Keratinocyte (primary cell): ENCODE data around the gene LRRC73. TPM values are rescaled to one million over a fixed set of nuclear protein-coding genes. Genes with fewer than 3 reads are reported as not detected.

Experiments used
- DNase-seq: peaks from one replicate; pipeline ENCODE4 v3.0.0-alpha.2; 2011; ENCODE audit warnings: low read depth, missing footprints, low spot score
- FAIRE-seq: peaks from 2 replicates; lab custom pipeline; 2011; peaks lifted over from hg19 to GRCh38; lab: Jason Lieb, UNC
- H2AFZ ChIP-seq: 2 replicates; pipeline ENCODE4 v1.6.0; 2012; ENCODE audit warnings: low read length, control low read depth, inconsistent platforms; ENCODE audit not compliant: control insufficient read depth
- H3K27ac ChIP-seq: 2 replicates; pipeline ENCODE4 v1.5.1; 2011; ENCODE audit warnings: low read length; ENCODE audit not compliant: control insufficient read depth, insufficient read depth
- H3K27me3 ChIP-seq: 3 replicates; pipeline ENCODE4 v1.6.0; 2011; ENCODE audit warnings: low read length; ENCODE audit not compliant: control insufficient read depth, insufficient read depth; ENCODE audit errors: extremely low read depth
- H3K36me3 ChIP-seq, 2 experiments: 2 replicates in 1 of 2; 3 replicates in 1 of 2; pipeline ENCODE4 v1.5.1; 2011; ENCODE audit warnings: low read length in 2 of 2, mild to moderate bottlenecking in 1 of 2; ENCODE audit not compliant: control insufficient read depth in 2 of 2, insufficient read depth in 2 of 2; ENCODE audit errors: extremely low read depth in 1 of 2
- H3K4me1 ChIP-seq: 3 replicates; pipeline ENCODE4 v1.5.1; 2011; ENCODE audit warnings: low read length; ENCODE audit not compliant: control insufficient read depth, insufficient read depth; ENCODE audit errors: extremely low read depth
- H3K4me2 ChIP-seq: 3 replicates; pipeline ENCODE4 v1.6.0; 2011; ENCODE audit warnings: low read depth, low read length; ENCODE audit not compliant: control insufficient read depth, insufficient read depth; ENCODE audit errors: extremely low read depth
- H3K4me3 ChIP-seq, 3 experiments: fragments of 200-600 bp in 1 of 3; sonication (generic) in 1 of 3; 2 replicates in 2 of 3; 3 replicates in 1 of 3; pipeline ENCODE4 v1.5.1; 2011 to 2016; ENCODE audit warnings: low read length in 3 of 3, mild to moderate bottlenecking in 3 of 3, control low read depth in 2 of 3, inconsistent platforms in 1 of 3, low read depth in 1 of 3, mixed read lengths in 1 of 3, mixed run types in 1 of 3, moderate library complexity in 1 of 3; ENCODE audit not compliant: control insufficient read depth in 2 of 3, insufficient read depth in 2 of 3; ENCODE audit errors: extremely low read depth in 1 of 3
- H3K79me2 ChIP-seq: 2 replicates; pipeline ENCODE4 v1.6.0; 2012; ENCODE audit warnings: low read length; ENCODE audit not compliant: control insufficient read depth, insufficient read depth
- H3K9ac ChIP-seq: 3 replicates; pipeline ENCODE4 v1.6.0; 2011; ENCODE audit warnings: low read length; ENCODE audit not compliant: control insufficient read depth, insufficient read depth; ENCODE audit errors: extremely low read depth
- H3K9me1 ChIP-seq: 3 replicates; pipeline ENCODE4 v1.6.0; 2011; ENCODE audit warnings: low read length; ENCODE audit not compliant: control insufficient read depth, insufficient read depth; ENCODE audit errors: extremely low read depth
- H3K9me3 ChIP-seq: 2 replicates; pipeline ENCODE4 v1.5.1; 2012; ENCODE audit warnings: low read depth, low read length; ENCODE audit not compliant: control insufficient read depth
- H4K20me1 ChIP-seq: 3 replicates; pipeline ENCODE4 v1.6.0; 2011; ENCODE audit warnings: low read length; ENCODE audit not compliant: control insufficient read depth, insufficient read depth; ENCODE audit errors: extremely low read depth
- CTCF ChIP-seq, 3 experiments: IDR thresholded peaks in 1 of 3; conservative IDR thresholded peaks in 1 of 3; optimal IDR thresholded peaks in 1 of 3; 2 replicates in 2 of 3; 3 replicates in 1 of 3; pipeline versions ENCODE3 to v1.5.1; 2011; ENCODE audit warnings: low read length in 3 of 3, mild to moderate bottlenecking in 3 of 3, moderate library complexity in 2 of 3, control low read depth in 1 of 3, inconsistent platforms in 1 of 3; ENCODE audit not compliant: insufficient read depth in 2 of 3; ENCODE audit errors: extremely low read depth in 1 of 3
- EZH2 ChIP-seq: IDR thresholded peaks from one replicate; pipeline ENCODE4 v1.6.1; 2012; ENCODE audit warnings: inconsistent platforms, mild to moderate bottlenecking, low read length, moderate library complexity
- dilution Hi-C: fragments of 300-500 bp; cut with MboI; formaldehyde crosslinking; loops from one replicate; pipeline ENCODE4 v1.7.0; 2020; ENCODE audit warnings: low sequenced_read_pairs; ENCODE audit not compliant: extremely low pct_ligation_motif_present
- polyA plus RNA-seq, 5 experiments: library from polyadenylated mRNA; depleted of rRNA in 3 of 5; stranded (reverse) in 3 of 5; stranded (forward) in 1 of 5; unstranded in 1 of 5; fragments of >200 nt; gene quantifications; 1 replicate in 1 of 5; 2 replicates in 3 of 5; 3 replicates in 1 of 5; pipeline versions ENCODE4 v1.2.1 to v1.2.3, GENCODE V29; 2011 to 2012; ENCODE audit warnings: missing spikeins in 2 of 5, low read depth in 1 of 5, low replicate concordance in 1 of 5

The LRRC73 gene
- polyA plus RNA-seq, 1 donor (not counting 4 experiments of a cell fraction or from before 2014, with no cell fraction given): 0.16 TPM

- TF ChIP-seq EZH2 (no peak), CTCF (optimal IDR thresholded peaks at IDR 0.05 in 1 of 3, IDR thresholded peaks at IDR 0.05 in 1 of 3, conservative IDR thresholded peaks at IDR 0.05 in 1 of 3; ENCODE audit: extremely low read depth in 1 of 3, insufficient read depth in 2 of 3, low read length in 3 of 3) (no peak)
- no peak overlapping the region for H3K9ac ChIP-seq
- peaks cover 2% of the 10 kb centered on the region for H3K9me1 ChIP-seq
- no peak for FAIRE-seq
- no peaks in the 10 kb centered on the region for H3K27me3 ChIP-seq
- no peak overlapping the region for H3K4me2 ChIP-seq
- H3K27ac ChIP-seq: no peak overlapping the region
- no peak for DNase-seq
- H3K9me3 ChIP-seq: no peaks in the 10 kb centered on the region
- peaks cover 17% of the 10 kb centered on the region for H3K4me1 ChIP-seq
- peaks cover 50 to 83% of the 10 kb centered on the region in 2 experiments for H3K36me3 ChIP-seq
- H2AFZ ChIP-seq: no peak overlapping the region
- peaks cover 9% of the 10 kb centered on the region for H4K20me1 ChIP-seq
- dilution Hi-C loops: no loop called here
- H3K4me3 ChIP-seq: no peak overlapping the region
- peaks cover 19% of the 10 kb centered on the region for H3K79me2 ChIP-seq
These were observed 13.1 kb upstream of the LRRC73 start for GRCh38 chr6:43523284-43523683.

GRCh38 chr6:43522547-43523261, 12.6 kb upstream of the LRRC73 start:
- peaks cover 25% of the 10 kb centered on the region for H3K79me2 ChIP-seq
- no peak overlapping the region for H2AFZ ChIP-seq
- H3K9me3 ChIP-seq: no peaks in the 10 kb centered on the region
- peaks cover 12% of the 10 kb centered on the region for H4K20me1 ChIP-seq
- TF ChIP-seq EZH2: no peak
- TF ChIP-seq CTCF (optimal IDR thresholded peaks at IDR 0.05 in 1 of 3, IDR thresholded peaks at IDR 0.05 in 1 of 3, conservative IDR thresholded peaks at IDR 0.05 in 1 of 3; ENCODE audit: extremely low read depth in 1 of 3, insufficient read depth in 2 of 3, low read length in 3 of 3): no peak
- FAIRE-seq (no peak), DNase-seq (no peak)
- H3K9me1 ChIP-seq: peaks cover 3% of the 10 kb centered on the region
- H3K36me3 ChIP-seq: peaks cover 47 to 78% of the 10 kb centered on the region in 2 experiments
- dilution Hi-C loops: no loop called here
- no peak overlapping the region for H3K4me2 ChIP-seq
- H3K27me3 ChIP-seq: no peaks in the 10 kb centered on the region
- H3K4me1 ChIP-seq: peaks cover 20% of the 10 kb centered on the region
- H3K4me3 ChIP-seq: no peak overlapping the region
- no peak overlapping the region for H3K27ac ChIP-seq
- no peak overlapping the region for H3K9ac ChIP-seq
